ENCODE results near the gene PSMB3.

- TF ChIP-seq ZNF596 (tag by site-specific recombination; IDR thresholded peaks at IDR 0.05), result 0 out of 2 replicates have a peak, but pooled peaks have one; percentile 4
- TF ChIP-seq CTCF (tag by site-specific recombination; IDR thresholded peaks at IDR 0.05), result no peak
- no peak for TF ChIP-seq MYNN (tag by site-specific recombination; IDR thresholded peaks at IDR 0.05; ENCODE audit: borderline replicate concordance)
- TF ChIP-seq ZNF623 (tag by site-specific recombination; IDR thresholded peaks at IDR 0.05), result no peak
- TF ChIP-seq, protein P1, sequence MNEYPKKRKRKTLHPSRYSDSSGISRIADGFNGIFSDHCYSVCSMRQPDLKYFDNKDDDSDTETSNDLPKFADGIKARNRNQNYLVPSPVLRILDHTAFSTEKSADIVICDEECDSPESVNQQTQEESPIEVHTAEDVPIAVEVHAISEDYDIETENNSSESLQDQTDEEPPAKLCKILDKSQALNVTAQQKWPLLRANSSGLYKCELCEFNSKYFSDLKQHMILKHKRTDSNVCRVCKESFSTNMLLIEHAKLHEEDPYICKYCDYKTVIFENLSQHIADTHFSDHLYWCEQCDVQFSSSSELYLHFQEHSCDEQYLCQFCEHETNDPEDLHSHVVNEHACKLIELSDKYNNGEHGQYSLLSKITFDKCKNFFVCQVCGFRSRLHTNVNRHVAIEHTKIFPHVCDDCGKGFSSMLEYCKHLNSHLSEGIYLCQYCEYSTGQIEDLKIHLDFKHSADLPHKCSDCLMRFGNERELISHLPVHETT (tag by site-specific recombination; IDR thresholded peaks at IDR 0.05), result no peak
- no peak; the same call in 1 of the 2 replicates for TF ChIP-seq ZNF501 (tag by site-specific recombination; IDR thresholded peaks at IDR 0.05)
- TF ChIP-seq, protein P2, sequence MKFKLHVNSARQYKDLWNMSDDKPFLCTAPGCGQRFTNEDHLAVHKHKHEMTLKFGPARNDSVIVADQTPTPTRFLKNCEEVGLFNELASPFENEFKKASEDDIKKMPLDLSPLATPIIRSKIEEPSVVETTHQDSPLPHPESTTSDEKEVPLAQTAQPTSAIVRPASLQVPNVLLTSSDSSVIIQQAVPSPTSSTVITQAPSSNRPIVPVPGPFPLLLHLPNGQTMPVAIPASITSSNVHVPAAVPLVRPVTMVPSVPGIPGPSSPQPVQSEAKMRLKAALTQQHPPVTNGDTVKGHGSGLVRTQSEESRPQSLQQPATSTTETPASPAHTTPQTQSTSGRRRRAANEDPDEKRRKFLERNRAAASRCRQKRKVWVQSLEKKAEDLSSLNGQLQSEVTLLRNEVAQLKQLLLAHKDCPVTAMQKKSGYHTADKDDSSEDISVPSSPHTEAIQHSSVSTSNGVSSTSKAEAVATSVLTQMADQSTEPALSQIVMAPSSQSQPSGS (tag by site-specific recombination; IDR thresholded peaks at IDR 0.05; ENCODE audit: low read depth), result no peak
- peak; percentile 94; the same call in 1 of the 2 replicates for TF ChIP-seq YY1 (tag by site-specific recombination; IDR thresholded peaks at IDR 0.05)
- TF ChIP-seq, protein P3, sequence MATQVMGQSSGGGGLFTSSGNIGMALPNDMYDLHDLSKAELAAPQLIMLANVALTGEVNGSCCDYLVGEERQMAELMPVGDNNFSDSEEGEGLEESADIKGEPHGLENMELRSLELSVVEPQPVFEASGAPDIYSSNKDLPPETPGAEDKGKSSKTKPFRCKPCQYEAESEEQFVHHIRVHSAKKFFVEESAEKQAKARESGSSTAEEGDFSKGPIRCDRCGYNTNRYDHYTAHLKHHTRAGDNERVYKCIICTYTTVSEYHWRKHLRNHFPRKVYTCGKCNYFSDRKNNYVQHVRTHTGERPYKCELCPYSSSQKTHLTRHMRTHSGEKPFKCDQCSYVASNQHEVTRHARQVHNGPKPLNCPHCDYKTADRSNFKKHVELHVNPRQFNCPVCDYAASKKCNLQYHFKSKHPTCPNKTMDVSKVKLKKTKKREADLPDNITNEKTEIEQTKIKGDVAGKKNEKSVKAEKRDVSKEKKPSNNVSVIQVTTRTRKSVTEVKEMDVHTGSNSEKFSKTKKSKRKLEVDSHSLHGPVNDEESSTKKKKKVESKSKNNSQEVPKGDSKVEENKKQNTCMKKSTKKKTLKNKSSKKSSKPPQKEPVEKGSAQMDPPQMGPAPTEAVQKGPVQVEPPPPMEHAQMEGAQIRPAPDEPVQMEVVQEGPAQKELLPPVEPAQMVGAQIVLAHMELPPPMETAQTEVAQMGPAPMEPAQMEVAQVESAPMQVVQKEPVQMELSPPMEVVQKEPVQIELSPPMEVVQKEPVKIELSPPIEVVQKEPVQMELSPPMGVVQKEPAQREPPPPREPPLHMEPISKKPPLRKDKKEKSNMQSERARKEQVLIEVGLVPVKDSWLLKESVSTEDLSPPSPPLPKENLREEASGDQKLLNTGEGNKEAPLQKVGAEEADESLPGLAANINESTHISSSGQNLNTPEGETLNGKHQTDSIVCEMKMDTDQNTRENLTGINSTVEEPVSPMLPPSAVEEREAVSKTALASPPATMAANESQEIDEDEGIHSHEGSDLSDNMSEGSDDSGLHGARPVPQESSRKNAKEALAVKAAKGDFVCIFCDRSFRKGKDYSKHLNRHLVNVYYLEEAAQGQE (tag by site-specific recombination; IDR thresholded peaks at IDR 0.05), result no peak; the same call in 1 of the 2 replicates
- TF ChIP-seq ZNF670 (tag by site-specific recombination; IDR thresholded peaks at IDR 0.05; ENCODE audit: low read depth), result no peak
- TF ChIP-seq ZNF121 (tag by site-specific recombination; IDR thresholded peaks at IDR 0.05), result no peak
Measured at GRCh38 chr17:38799501-38800236, 47.1 kb downstream of the PSMB3 start, which contains the start of gene PIP4K2B.

All from HEK293 (cell line).